Measurements from ENCODE around the gene ASB15. TPM values are rescaled to one million over a fixed set of nuclear protein-coding genes. Genes with fewer than 3 reads are reported as not detected.

ASB15 gene
- total and polyA plus RNA-seq, 2 donors (not counting 3 experiments of a cell fraction or from before 2014, with no cell fraction given): not detected

DNA sequence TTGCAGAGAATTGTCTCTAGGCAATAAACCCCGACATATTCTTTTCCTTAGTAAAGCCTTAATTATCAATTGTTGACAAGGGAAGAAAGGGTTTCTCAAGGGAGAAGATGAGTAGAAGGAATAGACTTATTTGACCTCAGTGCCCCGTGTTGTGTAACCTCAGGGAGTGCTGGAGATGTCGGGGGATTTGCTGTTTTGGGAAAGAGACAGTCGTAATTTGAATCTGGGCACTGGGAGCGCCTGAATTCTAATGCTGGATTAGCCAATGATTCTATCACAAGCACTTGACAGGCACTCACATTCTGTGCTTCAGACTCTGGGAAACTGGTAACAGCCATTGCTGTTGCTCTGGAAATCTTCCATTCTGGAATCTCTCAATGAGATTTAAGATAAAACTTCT is 40.3 kb downstream of the ASB15 start:
- Histone ChIP-seq H3K9me3 (replicated peaks; ENCODE audit: control insufficient read depth, insufficient read depth, low read length) (no peaks in the 10 kb centered on the region), H3K27me3 (ENCODE audit: control insufficient read depth in 2 of 2, insufficient read depth in 2 of 2, low read length in 2 of 2) (no peaks in the 10 kb centered on the region), H3K4me2 (ENCODE audit: insufficient read depth, low read length) (no peak overlapping the region), H4K20me1 (replicated peaks; ENCODE audit: control insufficient read depth, extremely low read depth, insufficient read depth, low read length) (no peaks in the 10 kb centered on the region), H3K79me2 (ENCODE audit: control insufficient read depth, insufficient read depth, low read length) (no peaks in the 10 kb centered on the region), H2AFZ (ENCODE audit: low read depth, low read length) (no peak overlapping the region), H3K9me1 (replicated peaks; ENCODE audit: control insufficient read depth, extremely low read depth, insufficient read depth, low read length) (no peaks in the 10 kb centered on the region), H3K36me3 (ENCODE audit: control insufficient read depth in 2 of 2, extremely low read depth in 1 of 2, insufficient read depth in 2 of 2, low read length in 2 of 2) (no peaks in the 10 kb centered on the region), H3K9ac (replicated peaks; ENCODE audit: extremely low read depth, insufficient read depth, low read length) (no peak overlapping the region), H3K27ac (ENCODE audit: insufficient read depth, low read depth, low read length) (no peak overlapping the region), H3K4me3 (replicated peaks in 1 of 3; ENCODE audit: insufficient read depth in 1 of 3, low read depth in 1 of 3, low read length in 3 of 3) (no peak overlapping the region), H3K4me1 (ENCODE audit: control insufficient read depth, extremely low read depth, insufficient read depth, low read length) (peaks cover 17% of the 10 kb centered on the region)
- CTCF ChIA-PET: no interaction called here
- dilution Hi-C loops (cut with MboI; ENCODE audit: extremely low pct_ligation_motif_present, low sequenced_read_pairs) (no loop called here), intact Hi-C loops (cut with micrococcal nuclease) (loop anchor here (5.0 kb wide), 1 partner anchor 1285 kb away; the partner anchor contains the start of gene POT1)
- no peak for FAIRE-seq
- TF ChIP-seq POLR2A (IDR thresholded peaks at IDR 0.05; ENCODE audit: low read depth, low read length) (no peak), EZH2 (IDR thresholded peaks at IDR 0.05; ENCODE audit: borderline replicate concordance, low read depth, low read length, severe bottlenecking) (no peak), GATA2 (IDR thresholded peaks at IDR 0.05; ENCODE audit: insufficient read depth, insufficient read length, low read depth, low read length) (no peak), MYC (IDR thresholded peaks at IDR 0.05; ENCODE audit: low read depth, low read length) (no peak), POLR2AphosphoS5 (IDR thresholded peaks at IDR 0.05; ENCODE audit: insufficient read depth, low read depth, low read length) (no peak)
- TF ChIP-seq, protein P1, sequence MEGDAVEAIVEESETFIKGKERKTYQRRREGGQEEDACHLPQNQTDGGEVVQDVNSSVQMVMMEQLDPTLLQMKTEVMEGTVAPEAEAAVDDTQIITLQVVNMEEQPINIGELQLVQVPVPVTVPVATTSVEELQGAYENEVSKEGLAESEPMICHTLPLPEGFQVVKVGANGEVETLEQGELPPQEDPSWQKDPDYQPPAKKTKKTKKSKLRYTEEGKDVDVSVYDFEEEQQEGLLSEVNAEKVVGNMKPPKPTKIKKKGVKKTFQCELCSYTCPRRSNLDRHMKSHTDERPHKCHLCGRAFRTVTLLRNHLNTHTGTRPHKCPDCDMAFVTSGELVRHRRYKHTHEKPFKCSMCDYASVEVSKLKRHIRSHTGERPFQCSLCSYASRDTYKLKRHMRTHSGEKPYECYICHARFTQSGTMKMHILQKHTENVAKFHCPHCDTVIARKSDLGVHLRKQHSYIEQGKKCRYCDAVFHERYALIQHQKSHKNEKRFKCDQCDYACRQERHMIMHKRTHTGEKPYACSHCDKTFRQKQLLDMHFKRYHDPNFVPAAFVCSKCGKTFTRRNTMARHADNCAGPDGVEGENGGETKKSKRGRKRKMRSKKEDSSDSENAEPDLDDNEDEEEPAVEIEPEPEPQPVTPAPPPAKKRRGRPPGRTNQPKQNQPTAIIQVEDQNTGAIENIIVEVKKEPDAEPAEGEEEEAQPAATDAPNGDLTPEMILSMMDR (IDR thresholded peaks at IDR 0.05; ENCODE audit: extremely low read depth in 1 of 2, insufficient read depth in 1 of 2, low read depth in 1 of 2, low read length in 2 of 2): no peak
- no peak for DNase-seq (ENCODE audit: low read depth, low spot score)
- BruUV-seq (replicated peaks): no TSS peak
- POLR2A ChIA-PET: no interaction called here

Measured in endothelial cell of umbilical vein (primary cell).